NCI-H526 treated with DMSO at 0.1 percent for 48 hours (cell line): Measurements from ENCODE around the gene PHF21A.
"Not testable (repeated sequence)": the region's sequence is repeated elsewhere in the genome, so short reads cannot be mapped to it uniquely, and the experiment has no call there.

Experiments used
- DNase-seq: peaks from one replicate; lab custom pipeline; 2025; lab: John Stamatoyannopoulos, UW

Gene PHF21A

GRCh38 chr11:45904309-45904915 lies 216.8 kb downstream of the PHF21A start:
- no peak for DNase-seq

- DNase-seq = no peak
These were observed 218.5 kb downstream of the PHF21A start for GRCh38 chr11:45902452-45903380.

GRCh38 chr11:45901626-45902025 lies 219.6 kb downstream of the PHF21A start:
- DNase-seq = no peak

- DNase-seq = no peak
These were observed 220.2 kb downstream of the PHF21A start for GRCh38 chr11:45900916-45901617.

- DNase-seq = not testable (repeated sequence)
These were observed 221.0 kb downstream of the PHF21A start for GRCh38 chr11:45900175-45900800.

GRCh38 chr11:45899448-45900174 lies 221.6 kb downstream of the PHF21A start:
- DNase-seq = peak; percentile 36

- no peak for DNase-seq
These were observed 222.2 kb downstream of the PHF21A start for GRCh38 chr11:45899086-45899447.

- DNase-seq = no peak
These were observed 223.7 kb downstream of the PHF21A start for GRCh38 chr11:45897556-45897955.

- DNase-seq = peak; percentile 83
These were observed 224.8 kb downstream of the PHF21A start for GRCh38 chr11:45896422-45896984.

- no peak for DNase-seq
These were observed 225.5 kb downstream of the PHF21A start for GRCh38 chr11:45895553-45896259.

GRCh38 chr11:45894555-45895247 lies 226.6 kb downstream of the PHF21A start:
- no peak for DNase-seq

GRCh38 chr11:45892856-45893255 lies 228.4 kb downstream of the PHF21A start:
- DNase-seq = no peak

- DNase-seq = no peak
These were observed 230.2 kb downstream of the PHF21A start for GRCh38 chr11:45890886-45891550.

GRCh38 chr11:45889966-45890365 lies 231.3 kb downstream of the PHF21A start:
- no peak for DNase-seq

- DNase-seq = no peak
These were observed 231.7 kb downstream of the PHF21A start for GRCh38 chr11:45889555-45889954.

- DNase-seq = no peak
These were observed 233.7 kb downstream of the PHF21A start for GRCh38 chr11:45887587-45887986.

- DNase-seq = no peak
These were observed 234.3 kb downstream of the PHF21A start for GRCh38 chr11:45886816-45887520.

GRCh38 chr11:45885921-45886721 lies 235.1 kb downstream of the PHF21A start:
- DNase-seq = peak; percentile 41
